Measurements from ENCODE around the gene FNIP2.

- TF ChIP-seq, protein P1, sequence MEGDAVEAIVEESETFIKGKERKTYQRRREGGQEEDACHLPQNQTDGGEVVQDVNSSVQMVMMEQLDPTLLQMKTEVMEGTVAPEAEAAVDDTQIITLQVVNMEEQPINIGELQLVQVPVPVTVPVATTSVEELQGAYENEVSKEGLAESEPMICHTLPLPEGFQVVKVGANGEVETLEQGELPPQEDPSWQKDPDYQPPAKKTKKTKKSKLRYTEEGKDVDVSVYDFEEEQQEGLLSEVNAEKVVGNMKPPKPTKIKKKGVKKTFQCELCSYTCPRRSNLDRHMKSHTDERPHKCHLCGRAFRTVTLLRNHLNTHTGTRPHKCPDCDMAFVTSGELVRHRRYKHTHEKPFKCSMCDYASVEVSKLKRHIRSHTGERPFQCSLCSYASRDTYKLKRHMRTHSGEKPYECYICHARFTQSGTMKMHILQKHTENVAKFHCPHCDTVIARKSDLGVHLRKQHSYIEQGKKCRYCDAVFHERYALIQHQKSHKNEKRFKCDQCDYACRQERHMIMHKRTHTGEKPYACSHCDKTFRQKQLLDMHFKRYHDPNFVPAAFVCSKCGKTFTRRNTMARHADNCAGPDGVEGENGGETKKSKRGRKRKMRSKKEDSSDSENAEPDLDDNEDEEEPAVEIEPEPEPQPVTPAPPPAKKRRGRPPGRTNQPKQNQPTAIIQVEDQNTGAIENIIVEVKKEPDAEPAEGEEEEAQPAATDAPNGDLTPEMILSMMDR (IDR thresholded peaks at IDR 0.05) = no peak
- TF ChIP-seq POLR2A (IDR thresholded peaks at IDR 0.05) (no peak), POLR2AphosphoS5 (IDR thresholded peaks at IDR 0.05; ENCODE audit: insufficient read depth in 1 of 2, low read depth in 1 of 2) (no peak)
These were observed 76.7 kb downstream of the FNIP2 start for GRCh38 chr4:158845311-158846041.

Data from vagina (tissue), 2 donors.